WTC11 (cell line): Measurements from ENCODE around the gene CDX1. TPM values are rescaled to one million over a fixed set of nuclear protein-coding genes. Genes with fewer than 3 reads are reported as not detected.

Source experiments
- ATAC-seq: fragments of 200-7000 bp; cut with Tn5 transposase; 2 replicates; pipeline ENCODE4 v1.10.0; 2021; ENCODE audit warnings: mild to moderate bottlenecking, moderate library complexity
- CTCF ChIA-PET: fragments of 300-600 bp; sonication (Branson Sonifier 250); formaldehyde crosslinking; loops from one replicate; lab custom pipeline; 2021; ENCODE audit warnings: antibody characterized with exemption; lab: Charles Lee
- POLR2A ChIA-PET: fragments of 350-600 bp; sonication (Branson Sonifier 250); formaldehyde crosslinking; loops from one replicate; lab custom pipeline; 2021; ENCODE audit warnings: antibody characterized with exemption; lab: Charles Lee
- DNase-seq: peaks from one replicate; pipeline ENCODE4 v3.0.0; 2021; ENCODE audit warnings: low spot score
- H3K27ac Mint-ChIP-seq: 2 replicates; pipeline ENCODE4 v1.8.0; 2021; ENCODE audit warnings: mixed read lengths
- H3K27me3 Mint-ChIP-seq: 2 replicates; pipeline ENCODE4 v1.8.0; 2021; ENCODE audit warnings: low read depth, mild to moderate bottlenecking, moderate library complexity, mixed read lengths
- H3K36me3 Mint-ChIP-seq: 2 replicates; pipeline ENCODE4 v1.8.0; 2021; ENCODE audit warnings: mixed read lengths
- H3K4me1 Mint-ChIP-seq: 2 replicates; pipeline ENCODE4 v1.8.0; 2022; ENCODE audit warnings: mixed read lengths
- H3K4me3 Mint-ChIP-seq: 2 replicates; pipeline ENCODE4 v1.8.0; 2021; ENCODE audit warnings: mild to moderate bottlenecking, moderate library complexity, mixed read lengths
- H3K9me3 Mint-ChIP-seq: 2 replicates; pipeline ENCODE4 v1.8.0; 2021; ENCODE audit warnings: mixed read lengths
- AR ChIP-seq: fragments of 250-450 bp; sonication (Bioruptor Pico); IDR thresholded peaks from 2 replicates; pipeline ENCODE4 v1.9.0; 2021; ENCODE audit warnings: mild to moderate bottlenecking
- ARID4B ChIP-seq: sonication (generic); formaldehyde crosslinking; IDR thresholded peaks from 2 replicates; pipeline ENCODE4 v1.8.0; 2023; ENCODE audit warnings: missing genetic modification reagents, mild to moderate bottlenecking, borderline replicate concordance
- CTCF ChIP-seq: fragments of 200-600 bp; IDR thresholded peaks from 2 replicates; pipeline ENCODE4 v1.8.0; 2022; ENCODE audit warnings: antibody characterized with exemption
- E2F1 ChIP-seq: sonication (generic); formaldehyde crosslinking; IDR thresholded peaks from 2 replicates; pipeline ENCODE4 v1.8.0; 2022; ENCODE audit warnings: mild to moderate bottlenecking, missing genetic modification reagents
- ETV6 ChIP-seq: sonication (generic); formaldehyde crosslinking; IDR thresholded peaks from 2 replicates; pipeline ENCODE4 v1.8.1; 2022; ENCODE audit warnings: mild to moderate bottlenecking, missing genetic modification reagents
- FOXP1 ChIP-seq: sonication (generic); formaldehyde crosslinking; IDR thresholded peaks from 2 replicates; pipeline ENCODE4 v1.8.0; 2022; ENCODE audit warnings: missing genetic modification reagents, mild to moderate bottlenecking, moderate library complexity, borderline replicate concordance
- GABPB1 ChIP-seq: sonication (generic); formaldehyde crosslinking; IDR thresholded peaks from 2 replicates; pipeline ENCODE4 v1.8.1; 2023; ENCODE audit warnings: mild to moderate bottlenecking, missing genetic modification reagents
- KAT7 ChIP-seq: sonication (generic); formaldehyde crosslinking; IDR thresholded peaks from 2 replicates; pipeline ENCODE4 v1.8.1; 2023; ENCODE audit warnings: missing genetic modification reagents, mild to moderate bottlenecking, borderline replicate concordance
- ZNF317 ChIP-seq: sonication (generic); formaldehyde crosslinking; IDR thresholded peaks from 2 replicates; pipeline ENCODE4 v1.8.1; 2023; ENCODE audit warnings: low read depth, mild to moderate bottlenecking, moderate library complexity, missing genetic modification reagents, borderline replicate concordance
- total RNA-seq: library from RNA; stranded (reverse); gene quantifications from 3 replicates; pipeline ENCODE4 v1.2.3, GENCODE V29; 2021

Gene CDX1
- total RNA-seq, 1 experiment from 2014 or later: 0.13 TPM

- TF ChIP-seq AR (CRISPR knock-in tag) (no peak), ZNF317 (CRISPR knock-in tag) (no peak), CTCF (no peak), ETV6 (CRISPR knock-in tag) (no peak), KAT7 (no peak)
- no peak for ATAC-seq
- H3K36me3 Mint-ChIP-seq: no peaks in the 10 kb centered on the region
- ChIA-PET CTCF (interaction anchor here (0.6 to 1.8 kb wide), 20 partner anchors 8 to 135 kb away, joined by 3 to 16 read pairs (median 4); no protein-coding TSS in a partner anchor), POLR2A (no interaction called here)
- H3K27me3 Mint-ChIP-seq: no peaks in the 10 kb centered on the region
- no peaks in the 10 kb centered on the region for H3K9me3 Mint-ChIP-seq
- H3K27ac Mint-ChIP-seq: no peak overlapping the region
- H3K4me1 Mint-ChIP-seq: peaks cover 10% of the 10 kb centered on the region
- H3K4me3 Mint-ChIP-seq: no peak overlapping the region
- no peak for DNase-seq
Measured at GRCh38 chr5:150121448-150122157, 45.0 kb upstream of the CDX1 start.

- TF ChIP-seq E2F1 (CRISPR knock-in tag): no peak
- 0 out of 2 replicates have a peak, but pooled peaks have one; percentile 18 for TF ChIP-seq GABPB1 (CRISPR knock-in tag)
- no peak for TF ChIP-seq ARID4B
- TF ChIP-seq FOXP1 (CRISPR knock-in tag): no peak
- Mint-ChIP-seq H3K36me3 (no peaks in the 10 kb centered on the region), H3K4me1 (peaks cover 10% of the 10 kb centered on the region), H3K4me3 (no peak overlapping the region), H3K27ac (no peak overlapping the region), H3K27me3 (no peaks in the 10 kb centered on the region), H3K9me3 (no peaks in the 10 kb centered on the region)
- ATAC-seq (peak; percentile 92), DNase-seq (peak; percentile 65)
- ChIA-PET POLR2A (no interaction called here), CTCF (interaction anchor here (0.5 to 1.8 kb wide), 28 partner anchors 8 to 134 kb away, joined by 3 to 16 read pairs (median 4); no protein-coding TSS in a partner anchor)
Measured at GRCh38 chr5:150122158-150122510, 44.4 kb upstream of the CDX1 start.
